GM18505 (cell line): ENCODE results near the gene IL4I1.

Experiments
- ATAC-seq: cut with Tn5 transposase; IDR thresholded peaks from one replicate; pipeline ENCODE4 v1.9.1; 2021; ENCODE audit not compliant: unreplicated experiment
- POLR2A ChIP-seq: IDR thresholded peaks from 4 replicates; pipeline ENCODE4 v1.6.1; 2011; ENCODE audit warnings: borderline replicate concordance; ENCODE audit not compliant: insufficient read depth, insufficient read length; ENCODE audit errors: extremely low read depth

Gene IL4I1

GRCh38 chr19:49855676-49856573, 40.8 kb downstream of the IL4I1 start:
- no peak for ATAC-seq
- TF ChIP-seq POLR2A, result peak; percentile 25

- TF ChIP-seq POLR2A, result no peak
- no peak for ATAC-seq
Measured at GRCh38 chr19:49855277-49855675, 41.4 kb downstream of the IL4I1 start.

GRCh38 chr19:49854378-49855263, 42.1 kb downstream of the IL4I1 start:
- peak; percentile 24 for TF ChIP-seq POLR2A
- no peak for ATAC-seq

- no peak for TF ChIP-seq POLR2A
- ATAC-seq, result no peak
Measured at GRCh38 chr19:49853852-49854377, 42.8 kb downstream of the IL4I1 start.

- no peak for TF ChIP-seq POLR2A
- no peak for ATAC-seq
Measured at GRCh38 chr19:49852631-49853126, 44.0 kb downstream of the IL4I1 start.

GRCh38 chr19:49851456-49852259, 45.0 kb downstream of the IL4I1 start:
- no peak for ATAC-seq

GRCh38 chr19:49850487-49851342, 46.0 kb downstream of the IL4I1 start, which contains the start of gene PTOV1:
Gene PTOV1 (plus strand): TSS chr19:49851159.
- peak; percentile 76 for ATAC-seq
- peak; percentile 60 for TF ChIP-seq POLR2A

More at GRCh38 chr19:49851456-49852259, 45.0 kb downstream of the IL4I1 start:
- TF ChIP-seq POLR2A, result no peak

GRCh38 chr19:49850221-49850486, 46.5 kb downstream of the IL4I1 start:
- ATAC-seq, result no peak
- TF ChIP-seq POLR2A, result no peak

- TF ChIP-seq POLR2A, result no peak
- no peak for ATAC-seq
Measured at GRCh38 chr19:49849433-49850220, 47.1 kb downstream of the IL4I1 start.

GRCh38 chr19:49848938-49849337, 47.7 kb downstream of the IL4I1 start:
- ATAC-seq, result no peak
- no peak for TF ChIP-seq POLR2A
